NCI-H187 treated with DMSO at 0.1 percent for 48 hours (cell line): ENCODE results near the gene APRT.

Experiments used
- DNase-seq: peaks from one replicate; lab custom pipeline; 2025; lab: John Stamatoyannopoulos, UW

The APRT gene

DNA sequence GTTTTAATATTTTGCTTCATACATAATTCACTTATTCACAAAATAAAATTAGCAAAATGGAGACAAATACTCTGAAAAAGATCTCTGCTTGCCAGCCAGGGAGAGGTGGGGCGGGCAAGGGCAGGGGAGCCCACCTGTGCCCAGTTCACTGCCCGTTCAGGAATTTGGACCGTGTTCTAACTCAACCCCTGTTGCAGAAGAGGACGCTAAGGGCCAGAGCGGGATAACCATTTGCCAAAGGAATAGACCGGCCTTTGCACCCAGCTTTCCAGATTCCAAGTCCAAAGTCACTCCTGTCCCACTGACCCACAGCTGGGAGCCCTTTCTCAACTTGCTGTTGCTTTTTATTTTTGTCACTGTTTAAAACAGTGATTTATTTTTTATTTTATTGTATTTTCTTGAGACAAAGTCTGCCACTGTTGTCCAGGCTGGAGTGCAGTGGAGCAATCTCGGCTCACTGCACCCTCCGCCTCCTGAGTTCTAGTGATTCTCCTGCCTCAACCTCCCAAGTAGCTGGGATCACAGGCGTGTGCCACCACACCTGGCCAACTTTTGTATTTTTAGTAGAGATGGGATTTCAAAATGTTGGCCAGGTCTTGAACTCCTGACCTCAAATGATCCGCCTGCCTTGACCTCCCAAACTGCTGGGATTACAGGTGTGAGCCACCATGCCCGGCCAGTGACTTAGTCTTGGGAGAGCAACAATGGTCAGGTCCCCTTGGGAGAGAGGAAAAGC is 24.0 kb downstream of the APRT start:
- DNase-seq: no peak

- no peak for DNase-seq
These were observed 26.4 kb downstream of the APRT start, which contains the start of gene PIEZO1 for GRCh38 chr16:88785106-88785924. Gene PIEZO1, minus strand, starts transcription at chr16:88785220. Its CDS starts 256 bp downstream, at chr16:88784964.

DNA sequence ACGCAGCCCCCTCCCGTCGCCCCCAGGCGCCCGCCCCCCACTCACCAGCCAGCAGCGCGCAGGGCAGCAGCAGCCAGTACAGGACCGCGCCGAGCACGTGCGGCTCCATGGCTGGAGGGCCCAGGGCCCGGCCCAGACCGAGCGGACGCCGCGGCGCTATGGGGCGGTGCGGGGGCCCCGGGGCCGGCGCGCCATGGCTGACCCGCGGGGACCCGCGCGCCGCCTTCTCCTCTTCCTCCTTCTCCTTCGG is 26.9 kb downstream of the APRT start:
- DNase-seq: no peak

GRCh38 chr16:88784074-88784855 is 27.5 kb downstream of the APRT start:
- no peak for DNase-seq

GRCh38 chr16:88783391-88784073 is 28.2 kb downstream of the APRT start:
- no peak for DNase-seq

DNA sequence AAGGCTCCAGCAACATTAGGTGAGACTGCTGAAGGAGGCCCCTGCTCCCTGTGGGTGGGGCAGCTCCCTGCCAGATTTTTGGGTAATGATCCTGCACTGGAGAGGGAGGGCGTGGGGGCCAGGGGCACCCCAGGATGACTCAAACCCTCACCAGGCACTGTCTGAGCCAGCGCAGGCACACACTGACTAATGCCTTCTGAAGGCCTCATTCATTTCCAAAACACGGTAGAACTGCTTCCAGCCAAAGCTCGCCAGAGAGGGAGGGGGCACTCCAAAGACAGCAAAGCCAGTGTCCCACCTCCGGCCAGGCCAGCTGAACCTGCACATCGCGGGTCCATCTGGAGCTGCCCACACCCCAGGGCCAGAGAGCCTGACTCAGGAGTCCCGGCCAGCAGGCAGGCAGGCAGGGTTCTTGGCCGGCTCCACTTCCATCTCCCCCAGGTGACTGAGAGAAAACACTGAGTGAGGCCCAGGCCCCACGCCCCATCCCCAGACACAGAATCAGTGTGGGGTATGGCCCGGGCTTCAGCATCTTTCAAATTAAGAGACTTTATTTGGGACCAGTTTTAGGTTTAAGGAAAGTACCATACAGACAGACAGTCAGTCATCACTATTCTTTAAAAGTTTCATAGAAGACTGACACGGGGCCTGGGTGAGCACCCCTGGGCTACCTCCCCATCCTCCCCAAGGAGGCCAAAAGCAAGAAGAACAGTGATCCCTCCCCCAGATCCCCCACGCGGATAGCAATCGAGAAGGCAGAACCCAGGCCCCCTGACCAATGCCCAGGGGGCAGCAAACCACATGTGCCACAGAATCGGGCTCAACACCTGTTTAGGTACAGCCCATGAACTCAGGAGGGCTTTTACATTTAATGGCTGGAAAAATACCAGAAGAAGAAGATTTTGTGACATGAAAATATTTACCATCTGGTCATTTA is 29.0 kb downstream of the APRT start:
- no peak for DNase-seq

DNA sequence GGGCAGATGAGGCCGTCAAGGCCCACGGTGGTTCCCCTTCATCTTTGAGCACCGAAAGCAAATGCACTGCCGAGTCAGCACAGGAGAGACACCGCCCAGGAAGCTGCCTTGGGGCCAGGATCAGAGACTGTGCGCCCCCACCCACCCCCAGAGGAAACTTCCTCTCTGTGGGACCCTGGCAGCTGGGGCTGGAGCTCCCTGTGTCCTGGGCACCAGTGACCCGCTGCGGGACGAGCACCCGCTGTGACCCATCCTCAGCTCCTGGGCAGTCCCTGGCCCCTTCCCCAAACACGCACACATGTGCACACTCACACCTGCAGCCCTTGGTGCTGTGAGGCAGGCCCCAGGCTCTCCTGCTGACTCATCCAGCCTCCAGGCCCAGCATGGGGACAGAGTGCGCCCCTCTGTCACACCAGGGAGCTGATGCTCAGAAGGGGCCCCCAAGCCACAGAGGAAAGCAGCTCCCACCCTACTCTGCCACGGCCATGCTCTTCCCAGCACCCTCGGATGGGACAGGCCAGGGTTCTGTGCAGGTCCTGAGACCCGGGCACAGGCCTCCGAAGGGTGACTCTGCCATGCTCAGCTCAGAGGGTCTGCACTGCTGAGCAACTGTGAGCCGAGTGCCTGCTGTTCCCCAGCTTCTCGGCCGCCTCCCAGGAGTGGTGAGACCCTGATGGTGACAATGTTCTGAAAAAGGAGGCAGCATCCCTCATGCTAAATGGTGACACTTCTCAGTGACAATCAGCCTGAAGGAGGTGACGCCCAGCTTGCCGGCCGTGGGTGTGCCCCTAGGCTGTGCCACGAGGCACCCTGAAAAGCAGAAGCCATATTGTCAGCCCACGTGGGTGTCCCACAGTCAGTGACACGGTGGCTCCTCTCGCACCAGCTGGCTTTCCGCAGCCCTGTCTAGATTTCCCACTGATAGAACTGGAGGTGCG is 30.3 kb downstream of the APRT start:
- DNase-seq: no peak

GRCh38 chr16:88780142-88781062 is 31.3 kb downstream of the APRT start:
- no peak for DNase-seq

DNA sequence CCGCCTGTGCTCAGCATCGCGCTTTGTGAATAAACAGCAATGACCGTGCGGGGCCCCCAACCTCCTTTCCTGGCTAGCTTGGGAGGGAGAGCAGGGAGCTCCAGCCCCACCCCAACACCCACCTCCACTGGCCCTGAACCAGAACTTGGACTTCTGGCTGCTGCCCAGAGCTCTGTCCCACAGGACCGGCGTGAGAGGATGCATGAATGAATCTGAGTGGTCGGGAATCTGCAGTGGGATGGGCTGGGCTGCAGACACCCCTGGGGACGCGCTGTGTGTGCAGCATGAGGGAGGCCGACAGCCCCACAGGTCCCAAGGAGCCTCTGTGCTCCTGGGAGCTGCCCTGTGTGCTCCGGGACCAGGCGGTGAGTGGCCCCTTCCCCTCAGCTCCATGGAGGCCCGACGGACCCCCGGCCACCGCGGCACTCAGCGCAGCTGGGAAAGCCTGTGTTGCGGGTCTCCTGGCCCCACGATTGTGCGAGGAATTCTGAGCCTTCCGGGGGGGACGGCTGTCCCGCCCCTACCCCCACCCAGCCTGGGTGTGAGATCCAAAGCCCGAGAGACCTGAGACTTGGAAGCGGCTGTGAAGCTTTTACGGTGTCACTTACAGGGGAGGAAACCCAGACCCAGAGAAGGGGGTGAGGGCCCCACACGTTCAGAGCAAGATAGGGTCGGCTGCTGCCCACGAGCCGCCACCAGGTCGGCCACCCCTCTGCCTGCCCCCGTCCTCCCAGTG is 32.2 kb downstream of the APRT start:
- DNase-seq: no peak

- DNase-seq: no peak
These were observed 33.1 kb downstream of the APRT start for GRCh38 chr16:88778541-88779065.

DNA sequence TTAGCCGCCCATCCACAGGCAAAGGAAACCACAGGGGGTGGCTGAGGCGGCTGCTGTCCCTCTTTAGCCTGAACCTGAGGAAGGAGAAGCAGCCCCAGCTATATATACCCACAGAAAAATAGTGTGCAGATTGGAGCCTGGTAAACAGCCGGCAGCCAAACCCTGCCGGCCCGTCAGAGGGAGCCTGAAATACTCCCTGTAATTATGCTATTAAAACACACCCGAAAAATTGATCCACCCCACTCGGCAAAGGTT is 33.5 kb downstream of the APRT start:
- DNase-seq: no peak

DNA sequence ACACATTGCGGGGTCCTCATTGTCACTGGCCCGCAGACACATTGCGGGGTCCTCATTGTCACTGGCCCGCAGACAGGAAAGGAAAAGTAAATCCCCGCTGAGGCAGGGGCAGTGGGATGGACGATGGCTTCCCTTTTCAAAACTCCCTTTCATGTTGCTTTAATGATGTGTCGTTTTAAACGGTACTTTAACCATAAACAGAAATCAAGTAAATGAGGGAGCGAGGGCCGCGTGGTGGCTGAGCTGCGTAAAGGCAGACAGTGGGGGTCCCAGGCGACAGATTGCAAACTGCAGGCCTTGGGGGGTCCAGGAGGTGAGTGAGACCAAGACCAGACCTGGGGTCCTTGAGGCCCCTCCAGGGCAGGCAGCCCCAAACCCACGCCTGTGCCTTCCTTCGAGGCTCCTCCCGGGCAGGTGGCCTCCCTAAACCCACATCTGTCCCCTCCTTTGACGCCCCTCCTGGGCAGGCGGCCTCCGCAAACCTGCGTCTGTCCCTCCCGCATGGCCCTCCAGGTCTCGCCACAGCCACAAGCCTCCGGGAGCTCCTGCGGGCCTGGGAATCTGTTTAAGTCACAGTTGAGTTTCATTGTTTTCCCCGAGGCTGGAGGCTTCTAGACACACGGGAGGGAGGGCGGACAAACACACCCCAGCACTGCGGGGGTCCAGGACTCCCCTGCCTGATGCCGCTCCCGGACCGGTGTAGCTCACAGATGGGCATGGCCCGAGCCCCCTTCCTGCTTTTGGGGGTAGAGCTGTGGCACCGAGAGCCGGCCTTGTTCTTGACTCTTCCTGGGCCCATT is 34.1 kb downstream of the APRT start:
- DNase-seq: no peak

GRCh38 chr16:88775825-88776224 is 35.9 kb downstream of the APRT start:
- DNase-seq: no peak

DNA sequence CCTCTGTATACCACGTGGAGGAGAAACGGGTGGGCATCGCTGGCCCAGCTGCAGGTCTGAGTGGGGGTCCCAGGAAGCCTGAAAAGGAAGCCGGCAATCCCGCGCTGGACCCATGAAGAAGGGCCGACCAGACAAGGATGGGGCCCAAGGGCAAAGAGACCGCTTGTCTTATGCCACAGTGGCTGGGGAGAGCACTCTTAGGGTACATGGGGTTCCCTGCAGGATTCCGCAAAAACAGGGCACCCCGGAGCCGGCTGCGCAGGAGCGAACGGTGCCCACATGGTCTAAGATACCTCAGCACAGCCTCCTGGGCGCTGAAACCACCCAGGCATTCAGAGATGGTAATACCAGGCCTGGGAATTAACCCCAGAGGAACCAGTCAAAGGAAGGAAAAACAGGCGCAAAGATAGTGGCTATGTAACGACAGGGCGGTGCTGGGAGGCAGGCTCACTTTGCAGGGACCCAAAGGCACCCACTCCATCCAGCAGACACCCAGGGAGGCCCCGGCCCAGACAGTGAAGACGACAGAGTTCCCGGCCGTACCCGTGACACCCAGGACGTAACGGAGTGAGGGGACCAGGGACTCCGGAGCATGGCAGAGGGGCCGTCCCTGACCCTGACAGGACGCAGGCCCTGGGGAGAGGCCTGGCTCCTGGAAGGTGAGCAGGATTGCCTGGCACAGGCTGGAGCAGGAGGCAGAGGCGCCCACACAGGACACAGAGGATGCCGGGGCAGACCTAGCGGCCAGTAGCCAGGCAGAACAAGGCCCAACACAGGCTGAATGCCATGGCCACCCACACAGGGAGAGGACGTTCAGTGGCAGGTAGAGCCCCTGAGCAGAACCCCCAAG is 37.0 kb downstream of the APRT start:
- DNase-seq: no peak

DNA sequence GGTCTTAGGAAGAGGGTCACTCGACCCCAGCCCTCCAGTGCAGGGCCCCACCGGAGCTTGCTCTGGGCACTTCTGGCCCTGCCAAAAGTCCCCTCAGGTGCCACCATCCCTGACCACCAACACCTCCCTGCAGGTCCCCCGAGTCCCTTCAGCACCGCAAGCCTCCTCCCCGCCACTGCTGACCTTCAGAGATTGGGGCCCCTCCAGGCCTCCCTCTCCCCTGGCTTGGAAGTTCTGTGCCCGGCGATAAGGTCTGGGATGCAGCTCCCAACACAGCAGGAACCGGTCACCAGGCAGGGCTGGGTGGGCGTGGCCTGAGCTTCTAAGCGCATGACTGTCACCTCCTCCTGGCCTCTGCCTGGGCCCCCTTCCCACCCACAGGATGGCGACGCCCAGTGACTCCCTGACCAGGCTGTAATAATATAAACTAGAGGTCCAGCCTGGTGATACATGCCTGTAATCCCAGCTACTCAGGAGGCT is 37.9 kb downstream of the APRT start:
- no peak for DNase-seq
